ENCODE measurements around the gene RARA. TPM values are rescaled to one million over a fixed set of nuclear protein-coding genes. Genes with fewer than 3 reads are reported as not detected.

The RARA gene
- total RNA-seq, 1 experiment from 2014 or later: 21.8 TPM

GRCh38 chr17:40264458-40265185, 44.4 kb upstream of the RARA start:
- H3K4me2 ChIP-seq: no peak overlapping the region
- H3K9me3 ChIP-seq (ENCODE audit: insufficient read depth, low read depth): no peaks in the 10 kb centered on the region
- H2AFZ ChIP-seq: no peak overlapping the region
- intact Hi-C loops (cut with micrococcal nuclease; ENCODE audit: unreplicated experiment): no loop called here
- POLR2A ChIA-PET (ENCODE audit: unreplicated experiment): no interaction called here
- H3K4me3 ChIP-seq: no peak overlapping the region
- no peaks in the 10 kb centered on the region for H3K27me3 ChIP-seq (ENCODE audit: insufficient read depth, low read depth)
- H4K20me1 ChIP-seq (ENCODE audit: insufficient read depth): peaks cover 7% of the 10 kb centered on the region
- no peak overlapping the region for H3K27ac ChIP-seq
- TF ChIP-seq EZH2 (IDR thresholded peaks at IDR 0.05; ENCODE audit: low read depth) (no peak), CTCF (conservative IDR thresholded peaks at IDR 0.05) (no peak)
- no peak for DNase-seq
- 0 out of 2 replicates have a peak, but pooled peaks cover 9% of the 10 kb centered on the region for H3K36me3 ChIP-seq (ENCODE audit: low read depth)
- no peaks in the 10 kb centered on the region for H3K9me2 ChIP-seq (ENCODE audit: insufficient read depth)
- no peaks in the 10 kb centered on the region for H3K4me1 ChIP-seq (replicated peaks; ENCODE audit: insufficient read depth)
- no peaks in the 10 kb centered on the region; the same call in 1 of the 2 replicates for H3F3A ChIP-seq (ENCODE audit: insufficient read depth, low read depth)
- CTCF ChIA-PET: no interaction called here
- H3K79me2 ChIP-seq (ENCODE audit: low read depth): no peaks in the 10 kb centered on the region
- BruUV-seq (replicated peaks): no TSS peak

- no TSS peak for BruUV-seq (replicated peaks)
- CTCF ChIA-PET: no interaction called here
Observed at GRCh38 chr17:40265337-40265736, 43.6 kb upstream of the RARA start.

GRCh38 chr17:40266882-40267281, 42.1 kb upstream of the RARA start:
- POLR2A ChIA-PET (ENCODE audit: unreplicated experiment): no interaction called here
- H3K36me3 ChIP-seq (ENCODE audit: low read depth): 0 out of 2 replicates have a peak, but pooled peaks cover 9% of the 10 kb centered on the region
- H3K9me3 ChIP-seq (ENCODE audit: insufficient read depth, low read depth): no peaks in the 10 kb centered on the region
- no peak overlapping the region for H3K27ac ChIP-seq
- H3K4me2 ChIP-seq: no peak overlapping the region
- TF ChIP-seq CTCF (conservative IDR thresholded peaks at IDR 0.05) (no peak), EZH2 (IDR thresholded peaks at IDR 0.05; ENCODE audit: low read depth) (no peak)
- DNase-seq: no peak
- no peaks in the 10 kb centered on the region for H3K79me2 ChIP-seq (ENCODE audit: low read depth)
- BruUV-seq (replicated peaks): no TSS peak
- H3F3A ChIP-seq (ENCODE audit: insufficient read depth, low read depth): no peaks in the 10 kb centered on the region; the same call in 1 of the 2 replicates
- CTCF ChIA-PET: no interaction called here
- H3K9me2 ChIP-seq (ENCODE audit: insufficient read depth): no peaks in the 10 kb centered on the region
- H3K4me1 ChIP-seq (replicated peaks; ENCODE audit: insufficient read depth): no peaks in the 10 kb centered on the region
- intact Hi-C loops (cut with micrococcal nuclease; ENCODE audit: unreplicated experiment): no loop called here
- H3K27me3 ChIP-seq (ENCODE audit: insufficient read depth, low read depth): no peaks in the 10 kb centered on the region
- H3K4me3 ChIP-seq: no peak overlapping the region
- H2AFZ ChIP-seq: no peak overlapping the region
- no peaks in the 10 kb centered on the region; the same call in 1 of the 2 replicates for H4K20me1 ChIP-seq (ENCODE audit: insufficient read depth)

More at GRCh38 chr17:40265337-40265736, 43.6 kb upstream of the RARA start:
- DNase-seq: no peak
- intact Hi-C loops (cut with micrococcal nuclease; ENCODE audit: unreplicated experiment): no loop called here
- Histone ChIP-seq H3K79me2 (ENCODE audit: low read depth) (no peaks in the 10 kb centered on the region), H3F3A (ENCODE audit: insufficient read depth, low read depth) (no peaks in the 10 kb centered on the region; the same call in 1 of the 2 replicates), H4K20me1 (ENCODE audit: insufficient read depth) (peaks cover under 1% of the 10 kb centered on the region; the same call in 1 of the 2 replicates), H3K9me3 (ENCODE audit: insufficient read depth, low read depth) (no peaks in the 10 kb centered on the region), H3K4me3 (no peak overlapping the region), H3K4me2 (no peak overlapping the region), H3K9me2 (ENCODE audit: insufficient read depth) (no peaks in the 10 kb centered on the region), H2AFZ (no peak overlapping the region), H3K36me3 (ENCODE audit: low read depth) (0 out of 2 replicates have a peak, but pooled peaks cover 9% of the 10 kb centered on the region), H3K27me3 (ENCODE audit: insufficient read depth, low read depth) (no peaks in the 10 kb centered on the region), H3K4me1 (replicated peaks; ENCODE audit: insufficient read depth) (no peaks in the 10 kb centered on the region), H3K27ac (no peak overlapping the region)
- POLR2A ChIA-PET (ENCODE audit: unreplicated experiment): no interaction called here
- TF ChIP-seq EZH2 (IDR thresholded peaks at IDR 0.05; ENCODE audit: low read depth): no peak
- TF ChIP-seq CTCF (conservative IDR thresholded peaks at IDR 0.05): no peak

All from PC-9 (cell line).